K562 (cell line): Measurements from ENCODE around the gene WDR35. TPM values are rescaled to one million over a fixed set of nuclear protein-coding genes. Genes with fewer than 3 reads are reported as not detected.

Source experiments
- CREB1 ChIP-seq, 2 experiments: sonication (generic) in 1 of 2; formaldehyde crosslinking in 1 of 2; IDR thresholded peaks; 2 replicates each; pipeline versions ENCODE4 v1.6.1 to v1.8.0; 2012 to 2022; ENCODE audit warnings: inconsistent platforms in 1 of 2, mild to moderate bottlenecking in 1 of 2, missing genetic modification reagents in 1 of 2, moderate library complexity in 1 of 2
- FOXP1 ChIP-seq: sonication (generic); formaldehyde crosslinking; IDR thresholded peaks from 2 replicates; pipeline ENCODE4 v1.8.0; 2022; ENCODE audit warnings: mild to moderate bottlenecking, missing genetic modification reagents
- PBX2 ChIP-seq, 2 experiments: IDR thresholded peaks in 1 of 2; conservative IDR thresholded peaks in 1 of 2; 2 replicates each; pipeline ENCODE4 v1.6.1; 2016; ENCODE audit warnings: low read depth in 2 of 2, mild to moderate bottlenecking in 1 of 2, missing compliant biosample characterization in 1 of 2, missing genetic modification characterization in 1 of 2, moderate library complexity in 1 of 2
- PTRF ChIP-seq: fragments of 450-650 bp; IDR thresholded peaks from 2 replicates; pipeline ENCODE4 v1.6.1; 2016; ENCODE audit warnings: mild to moderate bottlenecking, missing genetic modification characterization, missing compliant biosample characterization
- TFAP4 ChIP-seq: sonication (generic); formaldehyde crosslinking; IDR thresholded peaks from 2 replicates; pipeline ENCODE4 v1.8.0; 2022; ENCODE audit warnings: missing genetic modification reagents, mild to moderate bottlenecking, moderate library complexity, borderline replicate concordance
- TFE3 ChIP-seq: fragments of 450-650 bp; formaldehyde crosslinking; IDR thresholded peaks from 2 replicates; pipeline ENCODE4 v1.4.0; 2020; ENCODE audit warnings: mild to moderate bottlenecking, mixed read lengths
- ZNF668 ChIP-seq: fragments of 250-450 bp; sonication (Bioruptor Pico); IDR thresholded peaks from 2 replicates; pipeline ENCODE4 v1.8.0; 2022; ENCODE audit warnings: mild to moderate bottlenecking, inconsistent platforms
- polyA plus RNA-seq, 8 experiments: library from polyadenylated mRNA; depleted of rRNA in 4 of 8; stranded (reverse) in 5 of 8; unstranded in 3 of 8; fragments of >200 nt; fragmentation: Nextera tagmentation in 2 of 8; fragmentation: Illumina TruSeq in 1 of 8; extraction: Ambion mirVana in 2 of 8; extraction: Trizol in 1 of 8; gene quantifications; 2 replicates each; pipeline versions ENCODE4 v1.2.1 to v1.2.3, GENCODE V29; 2011 to 2014; ENCODE audit warnings: inconsistent platforms in 1 of 8, missing spikeins in 1 of 8
- total RNA-seq, 7 experiments: library from RNA; depleted of rRNA in 6 of 7; stranded (reverse); fragments of >200 nt in 6 of 7; fragmentation: Illumina TruSeq in 2 of 7; extraction: Trizol in 2 of 7; gene quantifications; 2 replicates each; pipeline versions ENCODE4 v1.2.1 to v1.2.3, GENCODE V29; 2011 to 2021; ENCODE audit warnings: low replicate concordance in 1 of 7

WDR35 gene
- total and polyA plus RNA-seq, 9 of the 15 experiments (the other 6 are each of a cell fraction or from before 2014, with no cell fraction given) = 3.3 to 13.1 (median 8.0) TPM

GRCh38 chr2:20019747-20020146, 29.8 kb upstream of the WDR35 start (continued):
- TF ChIP-seq ZNF668 (CRISPR knock-in tag) = no peak
- TF ChIP-seq PTRF (tag) = no peak
- TF ChIP-seq PBX2 (CRISPR knock-in tag; IDR thresholded peaks at IDR 0.05; ENCODE audit: low read depth) = no peak
- TF ChIP-seq PBX2 (tag; conservative IDR thresholded peaks at IDR 0.05; ENCODE audit: low read depth) = no peak
- no peak for TF ChIP-seq CREB1 (IDR thresholded peaks at IDR 0.05)
- TF ChIP-seq CREB1 (CRISPR knock-in tag; IDR thresholded peaks at IDR 0.05) = no peak
- no peak for TF ChIP-seq TFE3 (CRISPR knock-in tag)
- no peak for TF ChIP-seq FOXP1 (CRISPR knock-in tag)
- no peak for TF ChIP-seq TFAP4 (CRISPR knock-in tag)
